ENCODE data around the gene CBLB.
"Not testable (repeated sequence)": the region's sequence is repeated elsewhere in the genome, so short reads cannot be mapped to it uniquely, and the experiment has no call there.

The CBLB gene

GRCh38 chr3:105816833-105817232, 52.0 kb downstream of the CBLB start:
- no peak for DNase-seq

- DNase-seq: not testable (repeated sequence)
These were observed 53.5 kb downstream of the CBLB start for GRCh38 chr3:105815331-105815730.

- no peak for DNase-seq
These were observed 55.1 kb downstream of the CBLB start for GRCh38 chr3:105813710-105814109.

- DNase-seq: no peak
These were observed 56.6 kb downstream of the CBLB start for GRCh38 chr3:105812194-105812586.

- no peak for DNase-seq
These were observed 57.2 kb downstream of the CBLB start for GRCh38 chr3:105811518-105812193.

GRCh38 chr3:105809208-105809888, 59.5 kb downstream of the CBLB start:
- DNase-seq: no peak

GRCh38 chr3:105807701-105808100, 61.1 kb downstream of the CBLB start:
- no peak for DNase-seq

- DNase-seq: no peak
These were observed 61.7 kb downstream of the CBLB start for GRCh38 chr3:105807146-105807545.

GRCh38 chr3:105806359-105806758, 62.5 kb downstream of the CBLB start:
- DNase-seq: no peak

GRCh38 chr3:105805404-105805803, 63.4 kb downstream of the CBLB start:
- no peak for DNase-seq

GRCh38 chr3:105802118-105802706, 66.6 kb downstream of the CBLB start:
- DNase-seq: peak in 1 of 14 donors; percentile 56

GRCh38 chr3:105801397-105801796, 67.4 kb downstream of the CBLB start:
- DNase-seq: no peak

- no peak for DNase-seq
These were observed 68.5 kb downstream of the CBLB start for GRCh38 chr3:105800320-105800719.

- DNase-seq: no peak
These were observed 69.5 kb downstream of the CBLB start for GRCh38 chr3:105799286-105799685.

- no peak for DNase-seq
These were observed 70.4 kb downstream of the CBLB start for GRCh38 chr3:105798381-105798934.

GRCh38 chr3:105793040-105793439, 75.8 kb downstream of the CBLB start:
- no peak for DNase-seq

- DNase-seq: no peak
These were observed 76.7 kb downstream of the CBLB start for GRCh38 chr3:105791919-105792786.

GRCh38 chr3:105791131-105791530, 77.7 kb downstream of the CBLB start:
- no peak for DNase-seq

GRCh38 chr3:105790534-105790933, 78.3 kb downstream of the CBLB start:
- no peak for DNase-seq

GRCh38 chr3:105788593-105788992, 80.2 kb downstream of the CBLB start:
- DNase-seq: no peak

- no peak for DNase-seq
These were observed 81.4 kb downstream of the CBLB start for GRCh38 chr3:105787453-105787852.

GRCh38 chr3:105786990-105787389, 81.8 kb downstream of the CBLB start:
- no peak for DNase-seq

GRCh38 chr3:105786241-105786640, 82.6 kb downstream of the CBLB start:
- DNase-seq: peak in 1 of 14 donors; percentile 49

Data from C1 segment of cervical spinal cord (tissue), 14 donors.